GM12864 (cell line): ENCODE data around the gene PIP4K2B.

Source experiments
- DNase-seq: peaks from one replicate; pipeline ENCODE4 v3.0.0-alpha.2; 2011; ENCODE audit warnings: low read depth
- H3K4me3 ChIP-seq: 2 replicates; pipeline ENCODE4 v1.5.1; 2011; ENCODE audit warnings: mild to moderate bottlenecking, low read depth, low read length, control low read depth
- CTCF ChIP-seq: IDR thresholded peaks from 2 replicates; pipeline ENCODE4 v1.5.1; 2011; ENCODE audit warnings: low read depth, mild to moderate bottlenecking, moderate library complexity, low read length, control low read depth, inconsistent platforms; ENCODE audit errors: missing control alignments

The PIP4K2B gene

GRCh38 chr17:38751808-38752307 is 47.5 kb downstream of the PIP4K2B start:
- DNase-seq: no peak
- no peak for TF ChIP-seq CTCF
- peak overlapping the region; percentile 86 for H3K4me3 ChIP-seq

- DNase-seq: no peak
- no peak for TF ChIP-seq CTCF
- peak overlapping the region; percentile 86 for H3K4me3 ChIP-seq
Observed at GRCh38 chr17:38751144-38751807, 48.1 kb downstream of the PIP4K2B start.

GRCh38 chr17:38750312-38751121 is 48.8 kb downstream of the PIP4K2B start:
- no peak for TF ChIP-seq CTCF
- DNase-seq: no peak
- peak overlapping the region; percentile 86 for H3K4me3 ChIP-seq

- peak overlapping the region; percentile 70 for H3K4me3 ChIP-seq
- no peak for DNase-seq
- TF ChIP-seq CTCF: no peak
Observed at GRCh38 chr17:38750044-38750311, 49.4 kb downstream of the PIP4K2B start.

GRCh38 chr17:38749223-38750043 is 49.9 kb downstream of the PIP4K2B start:
- DNase-seq: no peak
- peak overlapping the region; percentile 70 for H3K4me3 ChIP-seq
- TF ChIP-seq CTCF: no peak

GRCh38 chr17:38748892-38749222 is 50.5 kb downstream of the PIP4K2B start:
- no peak for DNase-seq
- no peak for TF ChIP-seq CTCF
- peak overlapping the region; percentile 70 for H3K4me3 ChIP-seq
